Hematopoietic multipotent progenitor cell treated with erythropoietin and hydrocortisone succinate and interleukin-3 and kit ligand, for 8 days (in vitro differentiated cells): ENCODE results near the gene ABCC1.

Experiments used
- DNase-seq: peaks from one replicate; pipeline ENCODE4 v3.0.0-alpha.2; 2015

Gene ABCC1

GRCh38 chr16:16025214-16025968 lies 76.0 kb downstream of the ABCC1 start:
- DNase-seq: no peak

DNA sequence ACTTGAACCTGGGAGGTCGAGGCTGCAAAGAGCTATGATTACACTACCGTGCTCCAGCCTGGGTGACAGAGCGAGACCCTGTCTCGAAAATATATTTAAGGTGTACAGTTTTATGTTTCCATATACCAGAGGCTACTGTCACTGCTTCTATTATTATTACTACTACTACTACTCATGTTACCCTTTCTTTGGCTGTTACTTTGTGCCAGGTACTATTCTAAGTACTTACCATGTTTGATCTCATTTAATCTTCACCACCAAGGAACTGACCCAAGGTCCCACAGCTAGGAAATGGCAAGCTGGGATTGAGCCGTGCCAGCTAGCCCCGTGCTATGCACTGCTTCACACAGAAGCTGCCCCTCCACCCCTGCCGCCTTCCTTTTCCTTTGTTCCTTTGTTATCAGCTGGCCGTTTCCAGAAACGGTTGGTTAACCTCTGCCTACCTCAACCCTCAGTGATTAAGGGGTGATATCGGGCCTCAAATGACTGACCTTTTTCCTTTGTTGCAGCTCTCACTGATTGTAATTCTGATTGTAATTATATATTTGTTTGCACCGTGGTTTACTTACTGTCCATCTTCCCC lies 78.4 kb downstream of the ABCC1 start:
- peak; percentile 62 for DNase-seq

- no peak for DNase-seq
These were observed 79.0 kb downstream of the ABCC1 start for GRCh38 chr16:16028311-16028999.

DNA sequence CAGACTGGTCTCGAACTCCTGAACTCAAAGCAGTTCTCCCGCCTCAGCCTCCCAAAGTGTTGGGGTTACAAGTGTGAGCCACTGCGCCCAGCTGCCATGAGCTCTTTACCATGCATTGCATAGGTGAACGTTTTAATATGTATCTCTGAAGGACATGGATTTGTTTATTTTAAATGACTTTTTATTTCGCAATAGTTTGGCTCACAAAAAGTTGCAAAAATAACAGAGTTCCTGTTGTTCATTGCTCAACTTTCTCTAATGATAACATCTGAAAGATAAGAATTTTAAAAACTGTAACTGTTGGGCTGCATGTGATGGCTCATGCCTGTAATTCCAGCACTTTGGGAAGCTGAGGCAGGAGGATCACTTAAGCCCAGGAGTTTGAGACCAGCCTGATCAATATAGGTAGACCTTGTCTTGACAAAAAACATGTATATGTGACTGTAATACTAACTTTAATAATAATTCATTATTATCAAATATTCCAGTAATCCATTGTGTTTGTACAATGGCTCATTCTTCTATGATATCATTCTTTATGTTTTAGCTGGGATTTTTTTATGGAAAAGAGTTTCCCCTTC lies 80.1 kb downstream of the ABCC1 start:
- no peak for DNase-seq

- no peak for DNase-seq
These were observed 81.0 kb downstream of the ABCC1 start for GRCh38 chr16:16030449-16030848.

DNA sequence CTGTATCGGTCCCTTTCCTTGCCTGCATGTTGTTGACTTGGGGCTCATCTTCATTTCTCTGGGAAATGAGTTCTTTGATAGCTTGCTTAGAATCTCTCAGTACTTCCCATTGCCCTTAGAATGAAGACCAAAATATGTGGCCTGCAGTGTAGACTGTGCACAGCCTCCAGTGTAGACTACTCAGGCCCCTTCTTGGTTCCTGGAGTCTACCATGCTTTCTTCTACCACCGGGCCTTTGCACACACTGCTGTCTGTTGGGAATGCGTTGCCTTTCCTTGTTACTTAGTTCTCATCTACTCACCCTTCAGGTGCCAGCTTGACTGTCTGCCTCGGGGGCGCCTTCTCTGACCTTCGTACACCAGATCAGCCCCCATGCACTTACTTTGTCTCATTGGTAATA lies 82.0 kb downstream of the ABCC1 start:
- no peak for DNase-seq

DNA sequence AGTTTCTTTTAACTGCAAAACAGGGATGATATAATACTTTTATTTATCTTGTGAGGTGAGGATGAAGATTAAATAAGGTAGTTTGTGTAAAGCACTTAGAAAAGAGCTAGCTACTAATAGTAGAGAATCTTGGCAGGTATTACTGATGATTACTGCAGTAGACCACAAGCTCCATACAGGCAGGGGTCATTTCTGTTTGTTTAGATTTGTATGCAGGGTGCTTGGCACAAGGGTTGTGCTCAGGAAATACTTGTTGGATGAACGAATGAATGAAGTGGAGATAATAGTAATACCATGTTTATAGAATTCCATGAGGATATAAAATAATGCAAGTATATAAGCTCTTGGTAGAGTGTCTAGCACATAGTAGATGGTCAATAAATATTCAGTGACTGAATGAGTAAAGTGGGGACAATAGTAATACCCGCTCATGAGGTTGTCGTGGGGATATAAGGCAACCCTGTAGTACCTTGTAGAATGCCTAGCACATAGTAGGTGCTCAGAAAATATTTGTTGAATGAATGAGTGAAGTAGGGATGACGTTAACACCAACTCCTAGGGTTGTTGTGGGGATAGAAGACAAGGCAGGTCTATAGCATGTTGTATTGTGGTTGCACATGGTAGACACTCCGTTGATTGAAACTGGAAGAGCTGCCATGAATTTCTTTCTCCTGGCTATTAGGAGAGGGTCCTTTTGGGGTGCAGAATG lies 83.0 kb downstream of the ABCC1 start:
- no peak for DNase-seq

DNA sequence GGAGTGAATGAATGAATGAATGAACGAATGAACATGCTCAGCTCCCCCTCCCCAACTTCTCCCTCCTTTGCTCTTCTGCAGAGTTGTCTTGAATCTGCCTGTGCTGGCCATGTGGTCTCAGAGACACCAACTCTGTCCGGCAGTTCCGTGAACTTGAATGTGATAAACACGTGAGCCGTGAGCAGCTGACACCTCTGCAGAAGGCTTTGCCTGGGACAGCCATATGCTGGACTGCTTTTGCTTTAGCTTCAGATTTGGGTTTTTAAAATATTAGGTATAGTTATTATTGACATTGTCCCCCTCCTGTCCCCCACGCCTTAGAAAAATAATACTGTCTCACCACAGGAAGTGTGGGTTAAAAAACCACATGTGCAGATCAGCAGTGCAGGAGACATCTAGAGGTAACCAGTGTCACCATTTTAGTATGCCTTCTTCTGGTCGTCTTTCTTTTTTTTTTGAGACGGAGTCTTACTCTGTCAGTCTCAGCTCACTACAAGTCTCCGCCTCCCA lies 83.8 kb downstream of the ABCC1 start:
- peak; percentile 43 for DNase-seq

DNA sequence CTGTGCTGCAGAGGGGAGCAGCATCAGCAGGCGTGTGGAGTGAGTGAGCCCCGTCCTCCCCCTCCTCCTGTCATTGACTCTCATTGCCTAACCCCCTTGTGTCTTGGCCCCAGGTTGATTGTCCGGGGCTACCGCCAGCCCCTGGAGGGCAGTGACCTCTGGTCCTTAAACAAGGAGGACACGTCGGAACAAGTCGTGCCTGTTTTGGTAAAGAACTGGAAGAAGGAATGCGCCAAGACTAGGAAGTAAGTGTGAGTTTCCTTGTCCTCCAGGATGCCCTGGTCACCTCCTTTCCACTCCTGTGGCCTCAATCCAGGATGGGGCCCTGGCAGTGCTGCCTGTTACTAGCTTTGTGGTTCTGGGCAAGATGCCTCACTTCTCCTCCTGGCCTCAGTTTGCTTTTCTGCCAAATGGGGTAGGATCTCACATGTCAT lies 87.0 kb downstream of the ABCC1 start:
- DNase-seq: no peak

- no peak for DNase-seq
These were observed 88.1 kb downstream of the ABCC1 start for GRCh38 chr16:16037521-16037920.

DNA sequence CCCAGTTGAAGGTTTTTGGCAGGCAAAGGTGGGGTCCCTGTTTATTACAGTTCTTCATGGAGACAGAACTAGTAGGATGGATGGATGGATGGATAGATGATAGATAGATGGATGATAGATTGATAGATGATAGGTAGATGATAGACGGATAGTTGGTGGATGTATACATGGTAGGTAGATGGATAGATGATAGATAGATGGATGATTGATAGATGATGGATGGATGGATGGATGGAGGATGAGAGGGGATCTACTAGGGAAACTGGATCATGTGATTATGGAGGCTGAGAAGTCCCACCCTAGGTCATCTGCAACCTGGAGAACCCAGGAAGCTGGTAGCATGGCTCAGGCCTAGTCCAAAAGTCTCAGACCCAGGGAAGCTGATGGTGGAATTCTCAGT lies 88.6 kb downstream of the ABCC1 start:
- DNase-seq: no peak

DNA sequence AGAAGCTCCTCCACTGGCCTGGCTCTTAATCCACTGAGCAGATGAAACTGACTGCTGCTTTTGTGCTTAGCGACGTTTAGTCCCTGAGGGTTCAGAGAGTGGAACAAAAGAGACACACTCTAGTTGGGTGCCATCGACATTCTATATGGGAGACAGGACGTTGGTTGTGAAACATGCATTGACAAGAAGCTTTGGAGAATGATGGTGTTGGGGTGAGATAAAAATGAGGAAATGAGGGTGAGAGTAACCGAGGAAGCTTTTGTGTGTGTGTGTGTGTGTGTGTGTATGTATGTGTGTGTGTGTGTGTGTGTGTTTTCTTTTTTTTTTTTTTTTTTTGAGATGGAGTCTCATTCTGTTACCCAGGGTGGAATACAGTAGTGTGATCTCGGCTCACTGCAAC lies 89.5 kb downstream of the ABCC1 start:
- DNase-seq: peak; percentile 32

- DNase-seq: peak; percentile 38
These were observed 91.9 kb downstream of the ABCC1 start for GRCh38 chr16:16041196-16041892.

- peak; percentile 99 for DNase-seq
These were observed 92.7 kb downstream of the ABCC1 start for GRCh38 chr16:16042076-16042475.

- no peak for DNase-seq
These were observed 95.9 kb downstream of the ABCC1 start for GRCh38 chr16:16045296-16045695.

GRCh38 chr16:16045879-16046278 lies 96.5 kb downstream of the ABCC1 start:
- peak; percentile 67 for DNase-seq

DNA sequence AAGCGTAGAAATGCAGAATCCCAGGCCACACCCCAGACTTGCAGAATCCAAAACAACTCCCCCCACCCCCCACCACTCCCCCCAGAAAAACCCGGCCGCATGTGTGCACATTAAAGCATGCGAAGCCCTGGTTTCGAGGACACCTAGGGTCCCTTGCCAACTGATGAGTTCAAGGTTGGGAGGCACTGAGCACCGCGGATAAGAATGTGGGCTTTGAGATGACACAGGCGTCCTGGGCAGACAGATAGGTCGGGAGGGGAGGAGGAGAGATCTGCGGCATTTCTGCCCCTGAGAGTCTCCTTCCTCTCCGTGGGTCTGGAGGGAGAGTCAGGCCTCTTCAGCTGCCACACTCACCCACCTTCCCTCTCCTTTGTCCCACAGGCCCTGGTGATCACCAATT lies 98.3 kb downstream of the ABCC1 start:
- DNase-seq: peak; percentile 22

GRCh38 chr16:16048904-16049582 lies 99.6 kb downstream of the ABCC1 start:
- peak; percentile 22 for DNase-seq

GRCh38 chr16:16050106-16050505 lies 100.7 kb downstream of the ABCC1 start:
- no peak for DNase-seq

GRCh38 chr16:16051132-16051531 lies 101.7 kb downstream of the ABCC1 start:
- DNase-seq: no peak

DNA sequence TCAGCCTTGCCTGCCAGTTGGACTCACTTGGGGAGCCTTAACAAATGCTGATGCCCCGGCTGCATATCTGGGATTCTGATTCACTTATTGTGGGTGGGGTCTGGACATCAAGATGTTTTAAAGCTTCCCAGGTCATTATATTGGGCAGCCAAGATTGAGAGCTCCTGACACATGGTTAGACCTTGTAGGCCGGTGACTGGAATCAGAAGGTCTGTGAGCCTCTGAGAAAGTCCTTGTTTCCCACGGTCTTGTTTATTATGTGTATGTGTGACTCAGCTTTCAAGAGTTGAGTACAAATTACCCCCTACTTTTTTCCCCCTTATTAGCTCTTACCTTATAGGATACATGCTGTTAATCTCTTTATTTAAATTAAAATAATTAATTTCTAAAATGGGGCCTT lies 103.5 kb downstream of the ABCC1 start:
- DNase-seq: no peak

GRCh38 chr16:16057102-16057501 lies 107.7 kb downstream of the ABCC1 start:
- no peak for DNase-seq
